GM04504 (cell line): ENCODE data around the gene MUC22.
A peak's percentile ranks its signal among the peaks of the same experiment; 100 is the strongest.
"Not testable (repeated sequence)": the region's sequence is repeated elsewhere in the genome, so short reads cannot be mapped to it uniquely, and the experiment has no call there.

Experiments used
- DNase-seq: peaks from one replicate; pipeline ENCODE4 v3.0.0-alpha.2; 2012; ENCODE audit warnings: low read depth

The MUC22 gene

GRCh38 chr6:31010393-31011060 is at the start of gene MUC22:
Gene MUC22, plus strand, starts transcription at chr6:31010474. Its CDS starts 233 bp downstream, at chr6:31010707.
- no peak for DNase-seq

GRCh38 chr6:30960907-30961673 is 49.2 kb upstream of the MUC22 start:
- no peak for DNase-seq

- DNase-seq = no peak
Observed at GRCh38 chr6:30962716-30963115, 47.6 kb upstream of the MUC22 start.

- DNase-seq = no peak
Observed at GRCh38 chr6:30963641-30964040, 46.6 kb upstream of the MUC22 start.

GRCh38 chr6:30964075-30964474 is 46.2 kb upstream of the MUC22 start:
- DNase-seq = no peak

- DNase-seq = no peak
Observed at GRCh38 chr6:30965140-30965601, 45.1 kb upstream of the MUC22 start.

GRCh38 chr6:30966154-30966553 is 44.1 kb upstream of the MUC22 start:
- no peak for DNase-seq

- not testable (repeated sequence) for DNase-seq
Observed at GRCh38 chr6:30969171-30969570, 41.1 kb upstream of the MUC22 start.

- no peak for DNase-seq
Observed at GRCh38 chr6:30970946-30971345, 39.3 kb upstream of the MUC22 start.

GRCh38 chr6:30972816-30973215 is 37.5 kb upstream of the MUC22 start:
- no peak for DNase-seq

GRCh38 chr6:30974490-30975252 is 35.6 kb upstream of the MUC22 start:
- DNase-seq = no peak

- DNase-seq = no peak
Observed at GRCh38 chr6:30979141-30979540, 31.1 kb upstream of the MUC22 start.

- no peak for DNase-seq
Observed at GRCh38 chr6:30979690-30980089, 30.6 kb upstream of the MUC22 start.

- DNase-seq = peak; percentile 40
Observed at GRCh38 chr6:30981942-30982772, 28.1 kb upstream of the MUC22 start.

GRCh38 chr6:30983439-30983838 is 26.8 kb upstream of the MUC22 start, which contains the start of gene MUC21:
Gene MUC21, plus strand, starts transcription at chr6:30983718. Its CDS starts 241 bp downstream, at chr6:30983959.
- DNase-seq = no peak

GRCh38 chr6:30985490-30985889 is 24.8 kb upstream of the MUC22 start:
- no peak for DNase-seq

GRCh38 chr6:30987304-30987703 is 23.0 kb upstream of the MUC22 start:
- no peak for DNase-seq

GRCh38 chr6:30988209-30988825 is 22.0 kb upstream of the MUC22 start:
- no peak for DNase-seq

- no peak for DNase-seq
Observed at GRCh38 chr6:30990422-30991086, 19.7 kb upstream of the MUC22 start.

- DNase-seq = no peak
Observed at GRCh38 chr6:30991891-30992290, 18.4 kb upstream of the MUC22 start.

GRCh38 chr6:30997301-30997700 is 13.0 kb upstream of the MUC22 start:
- DNase-seq = no peak
